ENCODE data around the gene DCAF16. TPM values are rescaled to one million over a fixed set of nuclear protein-coding genes. Genes with fewer than 3 reads are reported as not detected.
A peak's percentile ranks its signal among the peaks of the same experiment; 100 is the strongest.
"Not testable (repeated sequence)": the region's sequence is repeated elsewhere in the genome, so short reads cannot be mapped to it uniquely, and the experiment has no call there.

Gene DCAF16
- total RNA-seq (10 to 100 TPM; 33.2 to 49.6 TPM), polyA plus RNA-seq (ENCODE audit: insufficient read length in 2 of 2) (10 to 100 TPM; 38.3 to 46.8 TPM)
- long read RNA-seq, donor 1, full-length matches to known transcripts: 4 of 4 reads
- long read RNA-seq, donor 1, partial matches to known transcripts: 0 of 4 reads
- long read RNA-seq, donor 1, other reads (novel, unspliced or antisense): 0 of 4 reads
- long read RNA-seq, donor 2, full-length matches to known transcripts: 2 of 8 reads
- long read RNA-seq, donor 2, partial matches to known transcripts: 0 of 8 reads
- long read RNA-seq, donor 2, other reads (novel, unspliced or antisense): 6 of 8 reads
- long read RNA-seq, donor 3, full-length matches to known transcripts: 8 of 8 reads
- long read RNA-seq, donor 3, partial matches to known transcripts: 0 of 8 reads
- long read RNA-seq, donor 3, other reads (novel, unspliced or antisense): 0 of 8 reads
- long read RNA-seq, donor 4, full-length matches to known transcripts: 6 of 27 reads
- long read RNA-seq, donor 4, partial matches to known transcripts: 15 of 27 reads
- long read RNA-seq, donor 4, other reads (novel, unspliced or antisense): 6 of 27 reads

DNA sequence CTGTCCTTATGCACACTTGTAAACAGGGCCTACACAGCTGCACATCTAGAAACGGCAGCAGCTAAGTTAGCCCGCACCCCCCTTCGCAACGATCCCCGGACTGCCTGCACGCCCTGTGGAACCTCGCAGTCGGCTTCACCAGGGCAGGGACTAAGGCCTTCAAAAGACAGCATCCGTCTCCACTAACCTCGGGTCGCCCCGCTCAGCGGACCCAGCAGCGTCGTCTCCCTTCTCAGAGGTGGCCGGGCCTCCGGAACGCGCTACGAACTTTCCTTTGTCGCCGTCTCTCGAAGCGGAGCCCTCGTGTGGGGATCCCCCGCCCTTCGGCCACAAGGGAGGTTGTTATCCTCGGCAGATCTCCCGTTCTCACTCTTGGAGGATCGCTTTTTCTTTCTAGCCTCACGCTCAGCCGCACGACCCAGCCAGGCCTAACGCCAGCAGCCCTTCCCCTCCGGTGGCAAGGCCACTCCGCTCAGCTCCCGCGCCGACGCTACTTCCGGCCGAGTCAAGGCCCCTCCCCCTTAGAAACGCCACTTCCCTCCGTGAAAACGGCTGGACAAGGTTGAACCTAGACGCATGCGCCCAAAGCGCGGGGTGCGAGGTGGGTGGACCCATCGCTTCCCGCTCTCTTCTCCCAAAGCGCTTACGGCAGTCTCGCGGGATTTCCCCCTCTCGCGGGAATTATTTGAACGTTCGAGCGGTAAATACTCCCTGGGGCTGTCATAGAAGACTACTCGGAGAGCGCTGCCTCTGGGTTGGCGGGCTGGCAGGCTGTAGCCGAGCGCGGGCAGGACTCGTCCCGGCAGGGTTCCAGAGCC is at the start of gene DCAF16, which contains the start of gene NCAPG:
TSS of gene DCAF16 (minus strand) at position 498 of the 818 bp plus-strand sequence. CDS start 6,616 bp downstream, outside the sequence.
TSS of gene NCAPG (plus strand) at position 720 of the 818 bp plus-strand sequence. CDS start 99 bp downstream, outside the sequence.
- Histone ChIP-seq H3K27me3 (ENCODE audit: control insufficient read depth, insufficient read depth, low read length) (no peaks in the 10 kb centered on the region), H3K27ac (ENCODE audit: low read depth, low read length) (peak within 1 kb of the TSS; percentile 97), H3K36me3 (ENCODE audit: control insufficient read depth, insufficient read depth, low read length) (no peaks in the 10 kb centered on the region), H3K9me3 (ENCODE audit: control insufficient read depth, insufficient read depth, low read length) (no peaks in the 10 kb centered on the region), H3K4me1 (ENCODE audit: control insufficient read depth, insufficient read depth, low read length) (peaks cover 10% of the 10 kb centered on the region), H3K4me3 (ENCODE audit: low read depth, low read length) (peak within 1 kb of the TSS; percentile 91)
- under 1% methylated on average over 69 of the region's 69 CpGs for WGBS (ENCODE audit: insufficient coverage)
- DNase-seq (ENCODE audit: low read depth in 4 of 6, low spot score in 6 of 6): peak; percentile 98 to 100 (median 99)

DNA sequence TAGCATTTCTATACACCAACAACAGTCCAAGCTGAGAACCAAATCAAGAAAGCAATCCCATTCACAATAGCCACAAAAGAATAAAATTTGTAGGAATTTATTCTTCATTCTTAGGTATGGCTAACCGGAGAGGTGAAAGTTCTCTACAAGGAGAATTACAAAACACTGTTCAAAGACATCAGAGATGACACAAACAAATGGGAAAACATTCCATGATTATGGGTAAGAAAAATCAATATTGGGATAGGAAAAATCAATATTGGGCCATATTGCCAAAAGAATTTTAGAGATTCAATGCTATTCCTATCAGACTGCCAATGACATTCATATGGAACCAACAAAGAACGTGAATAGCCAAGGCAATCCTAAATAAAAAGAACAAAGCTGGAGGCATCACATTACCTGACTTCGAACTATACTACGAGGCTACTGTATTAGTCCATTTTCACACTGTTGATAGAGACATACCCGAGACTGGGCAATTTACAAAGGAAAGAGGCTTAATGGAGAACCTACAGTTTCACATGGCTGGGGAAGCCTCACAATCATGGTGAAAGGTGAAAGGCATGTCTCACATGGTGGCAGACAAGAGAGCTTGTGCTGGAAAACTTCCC is 49.3 kb upstream of the DCAF16 start:
- Histone ChIP-seq H3K27me3 (ENCODE audit: control insufficient read depth, insufficient read depth, low read length) (no peaks in the 10 kb centered on the region), H3K9me3 (ENCODE audit: control insufficient read depth, insufficient read depth, low read length) (peaks cover 3% of the 10 kb centered on the region), H3K4me1 (ENCODE audit: control insufficient read depth, insufficient read depth, low read length) (no peaks in the 10 kb centered on the region), H3K36me3 (ENCODE audit: control insufficient read depth, insufficient read depth, low read length) (no peaks in the 10 kb centered on the region), H3K27ac (ENCODE audit: low read depth, low read length) (no peak overlapping the region), H3K4me3 (ENCODE audit: low read depth, low read length) (no peak overlapping the region)
- WGBS (ENCODE audit: insufficient coverage): no CpG with 5 or more reads among the region's 5 CpGs
- DNase-seq (ENCODE audit: low read depth in 4 of 6, low spot score in 6 of 6): no peak

DNA sequence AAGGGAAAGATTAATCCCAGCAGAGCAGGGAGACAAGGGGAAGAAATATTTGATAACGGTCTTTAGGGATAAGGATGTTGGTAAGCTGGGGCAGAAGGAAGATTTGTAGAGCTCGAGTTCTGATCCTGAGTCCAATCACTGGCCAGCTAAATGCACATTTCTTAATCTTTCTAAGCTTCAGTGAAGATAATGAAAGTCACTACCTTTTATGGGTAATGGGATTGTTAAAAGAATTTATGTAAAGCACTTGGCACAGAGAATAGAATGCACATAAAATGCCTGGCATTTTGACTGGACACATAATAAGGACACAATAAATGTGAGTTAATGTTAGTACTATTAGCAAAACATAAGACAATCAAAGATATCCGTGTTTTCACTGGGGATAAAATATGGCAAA is 43.5 kb upstream of the DCAF16 start:
- DNase-seq (ENCODE audit: low read depth in 4 of 6, low spot score in 6 of 6): no peak
- H3K27me3 ChIP-seq (ENCODE audit: control insufficient read depth, insufficient read depth, low read length): no peaks in the 10 kb centered on the region
- H3K9me3 ChIP-seq (ENCODE audit: control insufficient read depth, insufficient read depth, low read length): no peaks in the 10 kb centered on the region
- WGBS (ENCODE audit: insufficient coverage): no CpG with 5 or more reads among the region's 3 CpGs
- no peaks in the 10 kb centered on the region for H3K36me3 ChIP-seq (ENCODE audit: control insufficient read depth, insufficient read depth, low read length)
- H3K27ac ChIP-seq (ENCODE audit: low read depth, low read length): no peak overlapping the region
- no peaks in the 10 kb centered on the region for H3K4me1 ChIP-seq (ENCODE audit: control insufficient read depth, insufficient read depth, low read length)
- no peak overlapping the region for H3K4me3 ChIP-seq (ENCODE audit: low read depth, low read length)

DNA sequence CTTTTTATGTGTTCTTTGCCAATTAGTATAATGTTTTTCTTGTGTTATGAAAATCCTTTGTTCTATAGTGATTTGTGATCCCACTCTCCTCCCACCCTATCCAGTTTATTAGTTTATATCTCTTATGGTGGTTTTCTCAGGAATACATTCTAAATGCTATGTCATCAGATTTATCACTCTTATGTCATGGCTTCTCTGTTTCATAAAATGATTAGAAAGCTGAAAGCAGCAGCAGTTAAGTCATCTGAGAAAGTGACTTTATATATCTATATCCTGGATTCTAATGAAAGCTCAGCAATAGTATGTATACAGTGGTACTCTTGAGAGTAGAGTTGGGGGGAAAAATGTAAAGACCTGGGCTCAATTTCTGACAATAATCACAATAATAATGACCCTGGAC is 41.4 kb upstream of the DCAF16 start:
- Histone ChIP-seq H3K27ac (ENCODE audit: low read depth, low read length) (no peak overlapping the region), H3K36me3 (ENCODE audit: control insufficient read depth, insufficient read depth, low read length) (no peaks in the 10 kb centered on the region)

DNA sequence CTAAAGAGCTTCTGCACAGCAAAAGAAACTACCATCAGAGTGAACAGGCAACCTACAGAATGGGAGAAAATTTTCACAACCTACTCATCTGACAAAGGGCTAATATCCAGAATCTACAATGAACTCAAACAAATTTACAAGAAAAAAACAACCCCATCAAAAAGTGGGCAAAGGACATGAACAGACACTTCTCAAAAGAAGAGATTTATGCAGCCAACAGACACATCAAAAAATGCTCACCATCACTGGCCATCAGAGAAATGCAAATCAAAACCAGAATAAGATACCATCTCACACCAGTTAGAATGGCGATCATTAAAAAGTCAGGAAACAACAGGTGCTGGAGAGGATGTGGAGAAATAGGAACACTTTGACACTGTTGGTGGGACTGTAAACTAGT is 39.7 kb upstream of the DCAF16 start:
- no CpG with 5 or more reads among the region's 1 CpG for WGBS (ENCODE audit: insufficient coverage)
- not testable (repeated sequence) for H3K36me3 ChIP-seq (ENCODE audit: control insufficient read depth, insufficient read depth, low read length)

More for the DNA sequence above, 41.4 kb upstream of the DCAF16 start:
- Histone ChIP-seq H3K4me3 (ENCODE audit: low read depth, low read length) (no peak overlapping the region), H3K27me3 (ENCODE audit: control insufficient read depth, insufficient read depth, low read length) (no peaks in the 10 kb centered on the region), H3K9me3 (ENCODE audit: control insufficient read depth, insufficient read depth, low read length) (no peaks in the 10 kb centered on the region), H3K4me1 (ENCODE audit: control insufficient read depth, insufficient read depth, low read length) (no peaks in the 10 kb centered on the region)
- DNase-seq (ENCODE audit: low read depth in 4 of 6, low spot score in 6 of 6): no peak

DNA sequence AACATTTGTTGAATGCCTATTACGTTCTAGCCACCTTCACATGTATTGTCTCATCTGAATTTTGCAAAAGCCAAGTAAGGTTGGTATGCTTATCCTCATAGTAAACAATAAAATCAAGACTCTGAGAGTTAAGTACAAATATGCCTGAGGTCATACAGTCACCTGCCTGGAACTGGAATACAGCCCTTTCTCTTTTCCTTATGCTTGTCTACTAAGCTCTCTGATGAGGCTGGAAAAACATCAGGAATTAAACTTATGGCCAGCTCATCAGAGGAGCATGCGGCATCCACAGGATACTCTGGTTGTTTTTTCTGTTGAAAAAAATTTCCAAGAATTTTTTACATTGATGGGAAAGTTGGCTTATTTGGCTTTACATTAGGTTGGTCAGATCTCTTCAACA is 35.7 kb upstream of the DCAF16 start:
- Histone ChIP-seq H3K4me3 (ENCODE audit: low read depth, low read length) (no peak overlapping the region), H3K27ac (ENCODE audit: low read depth, low read length) (no peak overlapping the region), H3K4me1 (ENCODE audit: control insufficient read depth, insufficient read depth, low read length) (no peaks in the 10 kb centered on the region), H3K9me3 (ENCODE audit: control insufficient read depth, insufficient read depth, low read length) (no peaks in the 10 kb centered on the region), H3K36me3 (ENCODE audit: control insufficient read depth, insufficient read depth, low read length) (no peaks in the 10 kb centered on the region), H3K27me3 (ENCODE audit: control insufficient read depth, insufficient read depth, low read length) (no peaks in the 10 kb centered on the region)
- no CpG with 5 or more reads among the region's 2 CpGs for WGBS (ENCODE audit: insufficient coverage)
- DNase-seq (ENCODE audit: low read depth in 4 of 6, low spot score in 6 of 6): no peak

More for the DNA sequence above, 39.7 kb upstream of the DCAF16 start:
- H3K4me3 ChIP-seq (ENCODE audit: low read depth, low read length); H3K4me1 ChIP-seq (ENCODE audit: control insufficient read depth, insufficient read depth, low read length); H3K9me3 ChIP-seq (ENCODE audit: control insufficient read depth, insufficient read depth, low read length); DNase-seq (ENCODE audit: low read depth in 4 of 6, low spot score in 6 of 6); H3K27me3 ChIP-seq (ENCODE audit: control insufficient read depth, insufficient read depth, low read length); H3K27ac ChIP-seq (ENCODE audit: low read depth, low read length): not testable (repeated sequence)

DNA sequence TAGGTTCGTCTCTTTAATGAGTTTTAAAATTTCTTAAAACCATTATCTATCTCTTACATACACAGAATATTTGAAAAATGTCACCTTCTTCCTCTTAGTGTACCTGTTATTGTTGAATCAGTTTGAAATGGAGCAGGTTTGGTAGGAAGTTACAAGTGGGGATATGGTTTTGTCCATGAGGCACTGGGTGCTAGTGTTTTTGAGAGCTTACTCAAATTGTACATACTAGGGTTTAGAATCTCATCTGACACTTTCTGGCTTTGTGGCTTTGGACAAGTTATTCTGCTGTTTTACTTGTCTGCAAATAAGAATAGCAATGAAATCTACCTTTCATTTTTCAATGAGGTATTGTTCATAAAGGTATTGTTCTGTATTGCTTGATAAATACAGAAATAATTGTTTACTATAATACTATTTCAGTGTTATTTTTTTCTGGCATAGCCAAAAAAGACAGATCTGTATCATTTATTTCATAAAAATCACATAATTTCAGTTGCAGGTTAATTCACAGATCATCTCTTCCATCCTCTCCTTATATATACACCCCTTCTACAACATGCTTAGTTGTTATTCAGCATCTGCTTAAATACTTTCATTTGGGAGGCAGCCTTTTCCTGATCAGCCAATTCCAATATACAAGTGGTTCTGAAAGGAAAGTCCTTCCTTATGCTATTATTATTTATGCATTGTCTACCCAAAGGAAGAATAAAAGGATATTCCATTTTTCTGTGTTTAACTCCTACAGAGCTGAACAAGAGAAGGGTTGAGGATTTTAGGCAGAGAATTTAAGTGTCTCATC is 13.5 kb upstream of the DCAF16 start:
- no CpG with 5 or more reads among the region's 1 CpG for WGBS (ENCODE audit: insufficient coverage)
- DNase-seq (ENCODE audit: low read depth in 4 of 6, low spot score in 6 of 6): no peak
- peaks cover 2% of the 10 kb centered on the region for H3K36me3 ChIP-seq (ENCODE audit: control insufficient read depth, insufficient read depth, low read length)
- no peaks in the 10 kb centered on the region for H3K27me3 ChIP-seq (ENCODE audit: control insufficient read depth, insufficient read depth, low read length)
- no peak overlapping the region for H3K4me3 ChIP-seq (ENCODE audit: low read depth, low read length)
- H3K4me1 ChIP-seq (ENCODE audit: control insufficient read depth, insufficient read depth, low read length): no peaks in the 10 kb centered on the region
- no peak overlapping the region for H3K27ac ChIP-seq (ENCODE audit: low read depth, low read length)
- no peaks in the 10 kb centered on the region for H3K9me3 ChIP-seq (ENCODE audit: control insufficient read depth, insufficient read depth, low read length)

DNA sequence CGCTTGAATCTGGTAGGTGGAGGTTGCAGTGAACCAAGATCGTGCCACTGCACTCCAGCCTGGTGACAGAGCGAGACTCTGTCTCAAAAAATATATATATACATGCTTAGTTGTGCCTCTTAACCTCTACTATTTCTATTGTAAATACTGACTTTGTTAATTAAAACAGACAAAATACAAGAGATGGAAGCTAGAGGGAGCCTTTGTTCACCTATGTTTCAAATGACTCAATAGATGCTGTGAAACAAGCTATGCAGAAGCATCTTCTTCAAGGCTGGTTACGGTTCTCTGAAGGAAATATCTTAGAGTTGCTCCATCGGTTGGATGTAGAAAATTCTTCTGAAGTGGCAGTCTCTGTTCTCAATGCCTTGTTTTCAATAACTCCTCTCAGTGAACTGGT is 6.5 kb upstream of the DCAF16 start:
- Histone ChIP-seq H3K27ac (ENCODE audit: low read depth, low read length) (no peak overlapping the region), H3K36me3 (ENCODE audit: control insufficient read depth, insufficient read depth, low read length) (no peaks in the 10 kb centered on the region), H3K27me3 (ENCODE audit: control insufficient read depth, insufficient read depth, low read length) (no peaks in the 10 kb centered on the region), H3K9me3 (ENCODE audit: control insufficient read depth, insufficient read depth, low read length) (no peaks in the 10 kb centered on the region), H3K4me3 (ENCODE audit: low read depth, low read length) (no peak overlapping the region), H3K4me1 (ENCODE audit: control insufficient read depth, insufficient read depth, low read length) (no peaks in the 10 kb centered on the region)
- DNase-seq (ENCODE audit: low read depth in 4 of 6, low spot score in 6 of 6): peak in 4 of 6 donors; percentile 45 to 92 (median 65)
- 23% methylated on average over 2 of the region's 5 CpGs for WGBS (ENCODE audit: insufficient coverage)

DNA sequence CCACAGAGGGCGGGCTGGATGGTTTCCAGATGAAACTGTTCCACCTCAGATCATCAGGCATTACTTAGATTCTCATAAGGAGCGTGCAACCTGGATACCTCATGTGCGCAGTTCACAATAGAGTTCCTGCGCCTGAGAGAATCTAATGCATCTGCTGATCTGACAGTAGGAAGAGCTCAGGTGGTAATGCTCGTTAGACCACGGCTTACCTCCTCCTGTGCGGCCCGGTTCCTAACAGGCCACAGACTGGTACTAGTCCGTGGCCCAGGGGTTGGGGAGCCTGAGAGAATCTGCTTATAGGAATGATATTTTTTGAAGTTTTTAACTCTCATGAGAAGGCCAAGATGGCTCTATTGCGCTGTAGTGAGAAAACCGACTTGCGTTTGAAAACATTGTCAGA is 5.6 kb upstream of the DCAF16 start:
- H3K4me1 ChIP-seq (ENCODE audit: control insufficient read depth, insufficient read depth, low read length): peaks cover 4% of the 10 kb centered on the region
- no peaks in the 10 kb centered on the region for H3K9me3 ChIP-seq (ENCODE audit: control insufficient read depth, insufficient read depth, low read length)
- no peaks in the 10 kb centered on the region for H3K27me3 ChIP-seq (ENCODE audit: control insufficient read depth, insufficient read depth, low read length)
- no peak overlapping the region for H3K4me3 ChIP-seq (ENCODE audit: low read depth, low read length)
- 98% methylated on average over 8 of the region's 12 CpGs for WGBS (ENCODE audit: insufficient coverage)
- no peaks in the 10 kb centered on the region for H3K36me3 ChIP-seq (ENCODE audit: control insufficient read depth, insufficient read depth, low read length)
- DNase-seq (ENCODE audit: low read depth in 4 of 6, low spot score in 6 of 6): no peak
- H3K27ac ChIP-seq (ENCODE audit: low read depth, low read length): no peak overlapping the region

Data from spinal cord (tissue), 10 donors.